Measurements from ENCODE around the gene CFAP20DC. TPM values are rescaled to one million over a fixed set of nuclear protein-coding genes. Genes with fewer than 3 reads are reported as not detected.
A peak's percentile ranks its signal among the peaks of the same experiment; 100 is the strongest.
"Not testable (repeated sequence)": the region's sequence is repeated elsewhere in the genome, so short reads cannot be mapped to it uniquely, and the experiment has no call there.

The CFAP20DC gene
- total RNA-seq (2021): 4.5 and 5.2 TPM in 2 replicates
- long read RNA-seq, partial matches to known transcripts: 18 of 47 reads
- long read RNA-seq, other reads (novel, unspliced or antisense): 28 of 47 reads

- Histone ChIP-seq H2BK20ac (ENCODE audit: low read depth, low read length, poor library complexity, severe bottlenecking) (no peak within 1 kb of the TSS), H4K20me1 (ENCODE audit: control insufficient read depth, insufficient read depth, insufficient read length) (no peaks in the 10 kb centered on the region), H3K18ac (ENCODE audit: insufficient read length, low read depth, low read length) (peak within 1 kb of the TSS; percentile 85), H4K8ac (replicated peaks; ENCODE audit: insufficient read length, low read depth, low read length) (no peak within 1 kb of the TSS), H3K9ac (ENCODE audit: extremely low read depth, insufficient read length, low read length) (peak within 1 kb of the TSS; percentile 35), H3K27ac (ENCODE audit: insufficient read length, low read depth, low read length) (no peak within 1 kb of the TSS), H2AFZ (ENCODE audit: low read length) (peak within 1 kb of the TSS; percentile 2), H2AK5ac (ENCODE audit: insufficient read length, low read length) (no peak within 1 kb of the TSS), H3K4me1 (ENCODE audit: insufficient read depth, low read length) (no peaks in the 10 kb centered on the region), H3K79me1 (ENCODE audit: insufficient read depth, low read depth, low read length, poor library complexity, severe bottlenecking) (no peaks in the 10 kb centered on the region), H4K5ac (ENCODE audit: insufficient read length, low read depth, low read length) (no peak within 1 kb of the TSS), H2BK12ac (ENCODE audit: insufficient read length, low read depth, low read length) (no peak within 1 kb of the TSS), H3K27me3 (ENCODE audit: insufficient read depth, low read length) (no peaks in the 10 kb centered on the region), H4K91ac (ENCODE audit: insufficient read length, low read depth, low read length) (no peak within 1 kb of the TSS), H3K79me2 (ENCODE audit: insufficient read depth, low read length) (no peaks in the 10 kb centered on the region), H3K56ac (ENCODE audit: insufficient read length, low read depth, low read length) (no peak within 1 kb of the TSS), H3K9me3 (ENCODE audit: control insufficient read depth, low read depth, low read length) (no peaks in the 10 kb centered on the region), H2BK15ac (ENCODE audit: low read depth, low read length) (no peak within 1 kb of the TSS), H3K14ac (ENCODE audit: insufficient read depth, low read length) (peak within 1 kb of the TSS; percentile 93), H3T11ph (ENCODE audit: low read length) (no peak within 1 kb of the TSS), H2BK5ac (ENCODE audit: insufficient read length, low read length) (no peak within 1 kb of the TSS), H3K23ac (ENCODE audit: insufficient read length, low read depth, low read length) (no peak within 1 kb of the TSS), H2BK120ac (ENCODE audit: low read depth, low read length, poor library complexity, severe bottlenecking) (no peak within 1 kb of the TSS), H3K4ac (ENCODE audit: low read depth, low read length) (no peak within 1 kb of the TSS; the same call in 1 of the 2 replicates), H3K4me2 (ENCODE audit: insufficient read depth, insufficient read length, low read length) (peak within 1 kb of the TSS; percentile 83), H3K23me2 (ENCODE audit: insufficient read length, low read depth, low read length, poor library complexity, severe bottlenecking) (peaks cover 7% of the 10 kb centered on the region)
- no peaks in the 10 kb centered on the region for H3K36me3 Mint-ChIP-seq (ENCODE audit: insufficient read depth in 1 of 3, low read depth in 3 of 3)
- H3K4me1 Mint-ChIP-seq: peaks cover 11 to 16% of the 10 kb centered on the region in 2 experiments
- TF ChIP-seq CTCF (conservative IDR thresholded peaks at IDR 0.05): no peak
- peak within 1 kb of the TSS in 1 of 3 experiments; percentile 93; a peak in 3 of 7 replicates for H3K27ac Mint-ChIP-seq
- peaks cover 2% of the 10 kb centered on the region for H3K27me3 Mint-ChIP-seq (ENCODE audit: low read depth)
- peak within 1 kb of the TSS; percentile 69 to 79 for H3K4me3 Mint-ChIP-seq
- peak; percentile 96 for DNase-seq
- no CpG with 5 or more reads among the region's 60 CpGs for WGBS (ENCODE audit: extremely low coverage, insufficient read length, low lambda C conversion rate)
- no peaks in the 10 kb centered on the region for H3K9me3 Mint-ChIP-seq
Observed at GRCh38 chr3:59049671-59050331, at the start of gene CFAP20DC. Gene CFAP20DC (minus strand): TSS chr3:59050025. CDS start chr3:59049631, 394 bp downstream.

- H3K14ac ChIP-seq (ENCODE audit: insufficient read depth, low read length); H3K9me3 ChIP-seq (ENCODE audit: control insufficient read depth, low read depth, low read length); H2AFZ ChIP-seq (ENCODE audit: low read length); H3T11ph ChIP-seq (ENCODE audit: low read length); H3K4ac ChIP-seq (ENCODE audit: low read depth, low read length); H3K79me1 ChIP-seq (ENCODE audit: insufficient read depth, low read depth, low read length, poor library complexity, severe bottlenecking); H2AK5ac ChIP-seq (ENCODE audit: insufficient read length, low read length); H3K23ac ChIP-seq (ENCODE audit: insufficient read length, low read depth, low read length); H2BK12ac ChIP-seq (ENCODE audit: insufficient read length, low read depth, low read length); H3K79me2 ChIP-seq (ENCODE audit: insufficient read depth, low read length); H4K5ac ChIP-seq (ENCODE audit: insufficient read length, low read depth, low read length); H2BK5ac ChIP-seq (ENCODE audit: insufficient read length, low read length); H3K27ac Mint-ChIP-seq; H4K8ac ChIP-seq (replicated peaks; ENCODE audit: insufficient read length, low read depth, low read length); H3K4me1 ChIP-seq (ENCODE audit: insufficient read depth, low read length); H2BK20ac ChIP-seq (ENCODE audit: low read depth, low read length, poor library complexity, severe bottlenecking); H3K56ac ChIP-seq (ENCODE audit: insufficient read length, low read depth, low read length); DNase-seq; H3K27me3 ChIP-seq (ENCODE audit: insufficient read depth, low read length); H3K4me3 Mint-ChIP-seq; H3K4me2 ChIP-seq (ENCODE audit: insufficient read depth, insufficient read length, low read length); H3K9ac ChIP-seq (ENCODE audit: extremely low read depth, insufficient read length, low read length); H2BK120ac ChIP-seq (ENCODE audit: low read depth, low read length, poor library complexity, severe bottlenecking); H3K18ac ChIP-seq (ENCODE audit: insufficient read length, low read depth, low read length); H2BK15ac ChIP-seq (ENCODE audit: low read depth, low read length); H4K20me1 ChIP-seq (ENCODE audit: control insufficient read depth, insufficient read depth, insufficient read length); H3K23me2 ChIP-seq (ENCODE audit: insufficient read length, low read depth, low read length, poor library complexity, severe bottlenecking); H4K91ac ChIP-seq (ENCODE audit: insufficient read length, low read depth, low read length); H3K27ac ChIP-seq (ENCODE audit: insufficient read length, low read depth, low read length): not testable (repeated sequence)
- WGBS (ENCODE audit: extremely low coverage, insufficient read length, low lambda C conversion rate): no CpG with 5 or more reads among the region's 1 CpG
- Mint-ChIP-seq H3K4me1 (peaks cover 17 to 27% of the 10 kb centered on the region in 2 experiments), H3K9me3 (peaks cover 5 to 13% of the 10 kb centered on the region in 2 experiments; a peak in 2 of 5 replicates), H3K36me3 (ENCODE audit: insufficient read depth in 1 of 3, low read depth in 3 of 3) (peaks cover 0 to 14% (median 4%) of the 10 kb centered on the region in 3 experiments; a peak in 3 of 7 replicates), H3K27me3 (ENCODE audit: low read depth) (peaks cover 48% of the 10 kb centered on the region)
Observed at GRCh38 chr3:59098516-59098915, 48.7 kb upstream of the CFAP20DC start.
